ENCODE measurements around the gene GRIP1.

The GRIP1 gene

GRCh38 chr12:66647034-66647691 is 31.7 kb downstream of the GRIP1 start:
- DNase-seq (ENCODE audit: low read depth in 2 of 2), result no peak

DNA sequence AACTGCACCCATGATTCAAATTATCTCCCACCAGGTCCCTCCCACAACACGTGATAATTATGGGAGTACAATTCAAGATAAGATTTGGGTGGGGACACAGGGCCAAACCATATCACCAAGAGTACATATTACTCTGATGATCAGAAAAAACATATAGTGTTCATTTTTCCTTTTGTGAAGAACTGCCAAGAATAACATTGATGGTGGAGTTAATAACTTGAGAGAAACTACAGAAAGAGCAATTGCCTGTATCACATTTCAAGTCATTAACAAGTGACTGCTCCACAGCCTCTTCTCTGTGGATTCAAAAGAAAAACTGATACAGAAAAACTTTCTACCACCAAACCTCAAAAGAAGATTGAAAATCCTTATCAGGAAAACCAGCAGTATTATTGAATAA is 34.7 kb downstream of the GRIP1 start:
- DNase-seq (ENCODE audit: low read depth in 2 of 2), result no peak

GRCh38 chr12:66640691-66641460 is 38.0 kb downstream of the GRIP1 start:
- no peak for DNase-seq (ENCODE audit: low read depth in 2 of 2)

GRCh38 chr12:66638666-66639065 is 40.2 kb downstream of the GRIP1 start:
- no peak for DNase-seq (ENCODE audit: low read depth in 2 of 2)

DNA sequence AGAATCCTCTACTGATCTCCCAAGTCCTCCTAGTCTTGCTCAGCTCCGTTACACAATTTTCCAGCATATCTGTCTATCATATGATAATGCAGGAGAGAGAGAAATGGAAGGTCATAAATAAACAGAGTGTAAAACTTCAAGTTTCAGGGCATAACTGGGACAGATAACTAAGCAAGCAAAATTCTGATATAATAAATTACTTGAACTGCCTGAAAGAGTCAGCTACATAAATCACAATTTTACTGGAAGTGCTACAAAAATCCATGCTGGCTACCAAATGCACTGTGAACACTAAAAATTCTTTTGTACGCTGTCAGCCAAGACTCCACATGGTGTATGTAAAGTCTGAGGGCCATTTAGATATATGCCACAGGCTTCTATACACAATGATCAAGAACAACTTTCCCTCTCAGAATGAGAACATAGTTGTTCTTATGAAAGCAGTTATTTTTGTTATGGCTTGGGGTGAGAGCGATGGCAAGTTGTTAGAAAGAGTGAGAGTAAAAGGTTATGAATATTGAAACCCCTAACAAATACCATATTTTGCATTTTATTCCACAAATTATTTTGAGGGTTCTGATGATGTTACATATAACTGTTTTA is 41.1 kb downstream of the GRIP1 start:
- no peak for DNase-seq (ENCODE audit: low read depth in 2 of 2)

- no peak for DNase-seq (ENCODE audit: low read depth in 2 of 2)
Observed at GRCh38 chr12:66636771-66637170, 42.1 kb downstream of the GRIP1 start.

DNA sequence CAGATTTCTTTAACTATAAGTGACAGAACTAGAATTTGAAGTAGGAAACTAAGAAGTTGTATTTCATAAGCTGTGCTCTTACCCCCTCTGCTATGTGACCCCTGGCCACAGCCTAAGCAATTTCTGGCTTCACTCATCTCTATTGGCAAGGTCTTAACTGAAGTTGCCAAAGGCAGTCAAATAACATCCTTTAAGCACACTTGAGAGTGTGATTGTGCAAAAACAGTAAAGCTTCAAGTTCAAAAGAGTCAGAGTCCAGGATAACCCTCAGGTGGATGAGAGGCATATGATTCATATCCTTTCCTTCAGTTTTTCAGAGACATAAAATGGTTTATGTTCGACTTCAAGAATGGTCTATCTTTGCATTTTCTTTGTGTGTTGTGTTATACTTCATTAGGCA is 45.2 kb downstream of the GRIP1 start:
- no peak for DNase-seq (ENCODE audit: low read depth in 2 of 2)

- DNase-seq (ENCODE audit: low read depth in 2 of 2), result no peak
Observed at GRCh38 chr12:66629138-66629870, 49.6 kb downstream of the GRIP1 start.

DNA sequence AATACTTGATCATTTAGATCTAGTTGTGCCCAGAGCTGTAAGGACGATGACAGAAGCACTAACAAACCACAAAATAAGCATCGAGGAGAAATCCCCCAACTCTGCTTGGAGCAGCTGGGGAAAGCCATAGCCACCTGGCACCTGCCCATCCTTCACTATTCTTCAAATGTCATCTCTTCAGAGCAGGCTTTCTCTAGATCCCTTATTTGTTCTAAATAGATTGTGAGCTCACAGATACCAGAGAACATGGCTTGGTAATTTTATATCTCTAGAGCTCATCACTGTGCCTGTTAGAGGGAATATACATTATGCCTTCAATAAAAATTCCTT is 50.9 kb downstream of the GRIP1 start:
- DNase-seq (ENCODE audit: low read depth in 2 of 2), result no peak

DNA sequence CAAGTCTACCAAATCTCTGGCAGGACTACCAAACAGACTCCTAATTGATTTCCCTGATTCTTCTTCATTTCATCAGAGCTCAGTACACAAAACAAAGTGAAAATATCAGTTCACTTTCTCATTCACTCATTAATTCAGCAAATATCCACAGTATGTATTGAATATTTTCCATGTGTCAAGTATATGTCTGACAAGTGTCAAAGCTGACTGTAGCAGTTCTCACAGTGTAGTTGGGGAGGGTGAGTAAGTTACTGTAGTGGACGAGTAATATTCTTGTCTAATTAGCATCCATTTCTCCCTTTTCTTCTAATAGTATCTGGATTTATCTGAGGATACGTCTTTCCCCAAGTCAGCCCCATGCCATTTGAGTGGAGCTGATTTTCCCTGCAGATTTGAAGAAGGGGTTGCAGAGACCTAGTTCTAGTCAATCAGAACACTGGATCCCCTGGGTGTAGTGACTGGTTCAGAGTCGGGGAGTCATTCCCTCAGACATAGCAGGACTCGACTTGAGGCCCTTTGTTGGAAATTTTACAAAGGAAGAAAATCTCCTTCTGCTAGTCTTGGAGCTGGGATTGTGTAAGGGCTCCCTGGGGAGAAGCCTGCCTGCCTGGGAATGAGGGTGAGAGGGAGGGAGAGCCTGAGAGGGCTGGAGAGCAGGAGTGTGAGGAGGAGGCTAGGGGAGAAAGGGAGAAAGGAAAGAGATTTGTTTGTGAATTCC is 51.4 kb downstream of the GRIP1 start:
- no peak for DNase-seq (ENCODE audit: low read depth in 2 of 2)

DNA sequence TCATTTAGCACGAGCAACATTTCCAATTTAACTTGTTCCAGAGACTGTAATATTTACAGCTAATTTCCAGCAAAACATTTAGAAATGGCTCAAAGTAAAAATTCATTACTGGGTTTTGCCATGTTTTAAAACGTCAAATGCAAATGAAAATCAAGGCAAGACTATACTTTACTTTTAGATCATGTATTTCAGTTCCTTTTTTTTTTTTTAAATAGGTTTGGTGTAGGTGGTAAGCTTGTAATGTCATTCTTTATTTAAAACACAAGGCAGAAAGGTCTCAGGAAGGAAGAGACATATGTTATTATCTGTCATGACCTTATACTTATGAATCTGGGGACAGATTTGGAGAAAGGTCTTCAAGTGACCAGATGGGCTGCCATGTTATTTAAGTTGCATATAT is 54.1 kb downstream of the GRIP1 start:
- DNase-seq (ENCODE audit: low read depth in 2 of 2), result no peak

DNA sequence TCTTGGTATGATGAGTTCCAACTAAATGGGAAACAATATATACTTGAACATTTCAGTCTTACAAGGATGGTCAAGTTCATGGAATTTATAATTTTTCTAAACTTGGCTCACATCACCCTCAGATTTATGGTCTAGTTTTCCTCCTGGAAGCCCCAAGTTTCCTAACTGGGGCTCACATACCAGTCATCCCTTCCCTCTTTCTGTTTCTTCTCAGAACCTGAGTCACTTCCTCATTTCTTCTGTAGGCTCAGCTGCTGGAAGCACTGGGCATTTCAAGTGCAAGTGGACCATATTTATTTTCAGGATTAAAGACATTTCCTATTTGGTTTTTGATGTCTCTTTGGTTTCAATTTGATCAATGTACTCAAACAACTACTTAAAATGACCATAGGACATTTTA is 55.4 kb downstream of the GRIP1 start:
- DNase-seq (ENCODE audit: low read depth in 2 of 2), result no peak

DNA sequence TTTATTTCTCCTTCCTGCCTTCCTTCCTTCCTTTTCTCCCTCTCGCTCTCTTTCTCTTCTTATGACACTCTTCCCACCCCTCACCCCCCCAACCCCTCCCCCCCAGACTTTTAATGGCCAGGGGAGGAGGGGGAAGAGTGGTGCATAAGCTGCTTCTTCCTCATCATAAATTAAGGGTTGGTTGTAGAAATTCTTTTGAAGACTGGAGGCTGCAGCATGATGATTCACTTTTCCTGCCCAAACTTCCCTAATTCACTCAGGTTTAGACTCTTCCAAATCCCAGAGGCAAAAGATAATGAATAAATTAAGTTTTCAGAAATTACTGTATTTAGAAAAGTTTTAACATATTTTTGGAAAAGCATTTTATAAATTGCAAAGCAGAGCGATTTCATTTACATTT is 58.2 kb downstream of the GRIP1 start:
- no peak for DNase-seq (ENCODE audit: low read depth in 2 of 2)

DNA sequence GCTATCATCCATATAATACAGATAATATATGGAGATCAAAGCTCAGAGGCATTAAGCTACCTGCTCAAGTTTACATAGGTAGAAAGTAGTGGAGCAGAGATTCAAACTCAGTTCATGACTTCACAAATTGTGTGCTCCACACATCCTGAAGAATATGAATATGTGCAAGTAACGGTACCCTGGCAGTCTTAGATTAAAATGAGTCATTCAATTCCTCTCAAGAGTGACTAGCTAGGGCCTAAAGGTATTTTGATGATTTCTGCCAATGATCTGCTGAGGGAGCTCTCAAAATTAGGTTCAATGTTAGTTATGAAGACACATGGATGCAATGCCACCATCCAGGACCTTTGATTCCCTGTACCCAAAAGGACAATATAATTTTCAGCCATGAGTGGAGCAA is 58.9 kb downstream of the GRIP1 start:
- no peak for DNase-seq (ENCODE audit: low read depth in 2 of 2)

GRCh38 chr12:66617991-66618390 is 60.9 kb downstream of the GRIP1 start:
- no peak for DNase-seq (ENCODE audit: low read depth in 2 of 2)

DNA sequence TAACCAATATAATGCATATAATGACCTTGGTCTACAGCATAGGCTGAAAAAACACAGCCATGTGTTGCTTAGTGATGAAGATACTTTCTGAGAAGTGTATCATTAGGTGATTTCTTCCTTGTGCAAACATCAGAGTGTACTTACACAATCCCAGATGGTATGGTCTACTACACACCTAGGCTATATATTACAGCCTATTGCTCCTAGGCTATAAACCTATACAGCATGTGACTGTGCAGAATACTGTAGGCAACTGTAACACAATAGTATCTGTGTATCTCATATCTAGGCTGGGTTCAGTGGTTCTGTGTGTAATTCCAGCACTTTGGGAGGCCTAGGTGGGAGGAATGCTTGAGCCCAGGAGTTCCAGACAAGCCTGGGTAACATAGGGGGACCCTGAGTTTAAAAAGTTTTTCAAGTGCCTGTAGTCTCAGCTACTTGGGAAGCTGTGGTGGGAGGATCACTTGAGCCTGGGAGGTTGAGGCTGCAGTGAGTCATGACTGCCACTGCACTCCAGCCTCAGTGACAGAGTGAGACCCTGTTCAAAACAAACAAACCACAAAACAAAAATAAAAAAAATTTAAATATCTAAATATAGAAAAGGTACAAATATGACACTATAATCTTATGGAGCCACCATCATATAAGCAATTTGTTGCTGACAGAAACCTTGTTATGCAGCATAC is 66.6 kb downstream of the GRIP1 start:
- no peak for DNase-seq (ENCODE audit: low read depth in 2 of 2)

DNA sequence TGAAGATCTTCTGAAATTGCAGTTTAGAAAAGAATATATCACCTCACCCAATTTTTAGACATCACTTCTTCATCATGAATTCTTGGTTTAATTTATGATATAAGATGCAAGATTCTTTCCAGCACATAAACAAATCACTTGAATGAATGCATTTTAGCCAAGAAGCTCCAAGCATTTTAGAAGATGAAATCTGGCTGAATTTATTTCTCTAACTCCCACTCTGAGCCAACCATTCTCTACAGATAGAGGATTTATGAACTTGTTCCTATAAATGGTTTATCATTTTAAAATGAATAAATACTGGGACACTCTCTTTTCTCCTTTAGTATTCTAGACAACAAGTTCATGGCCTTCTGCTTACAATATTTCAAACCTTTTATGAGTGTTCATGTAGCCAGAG is 71.7 kb downstream of the GRIP1 start:
- DNase-seq (ENCODE audit: low read depth in 2 of 2), result no peak

- no peak for DNase-seq (ENCODE audit: low read depth in 2 of 2)
Observed at GRCh38 chr12:66605293-66605692, 73.6 kb downstream of the GRIP1 start.

- DNase-seq (ENCODE audit: low read depth in 2 of 2), result no peak
Observed at GRCh38 chr12:66603981-66604479, 74.8 kb downstream of the GRIP1 start.

- DNase-seq (ENCODE audit: low read depth in 2 of 2), result no peak
Observed at GRCh38 chr12:66603461-66603860, 75.4 kb downstream of the GRIP1 start.

DNA sequence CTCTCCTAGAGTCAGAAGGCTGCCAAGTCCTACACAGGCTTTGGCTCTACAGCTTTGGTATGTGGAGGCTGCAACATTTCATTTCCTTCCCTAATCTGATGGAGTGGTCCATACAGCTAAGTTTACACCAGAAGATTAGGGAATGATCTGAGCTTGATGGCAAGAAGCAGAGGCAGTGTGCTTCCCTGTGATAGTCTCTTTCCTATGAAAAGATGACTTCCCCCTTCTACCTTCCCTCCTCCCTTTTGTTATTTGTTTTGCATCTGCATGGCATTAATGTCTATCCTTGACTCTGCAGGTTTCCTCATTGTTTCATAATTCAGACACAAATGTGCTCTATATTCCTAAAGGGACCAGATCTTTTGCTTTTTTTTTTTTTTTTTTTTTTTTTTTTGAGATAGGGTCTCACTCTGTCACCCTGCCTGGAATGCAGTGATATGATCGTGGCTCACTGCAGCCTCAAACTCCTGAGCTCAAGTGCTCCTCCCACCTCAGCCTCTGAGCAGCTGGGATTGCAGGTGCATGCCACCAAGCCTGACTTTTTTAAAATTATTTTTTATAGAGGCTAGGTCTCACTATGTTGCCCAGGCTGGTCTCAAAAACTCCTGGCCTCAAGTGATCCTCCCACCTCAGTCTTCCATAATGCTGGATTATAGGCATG is 76.3 kb downstream of the GRIP1 start:
- no peak for DNase-seq (ENCODE audit: low read depth in 2 of 2)

All from stimulated activated CD8-positive, alpha-beta memory T cell treated with anti-CD3 and anti-CD28 coated beads, Interleukin-7, amount 100 ng/mL, for 1 hour (primary cell).